Natural killer cell (primary cell): Measurements from ENCODE around the gene VTA1. TPM values are rescaled to one million over a fixed set of nuclear protein-coding genes. Genes with fewer than 3 reads are reported as not detected.

Experiments
- ATAC-seq, 3 donors: fragments of 150-1000 bp in 2 of 3; fragments of 200-7000 bp in 1 of 3; cut with Tn5 transposase; 1 replicate in 1 of 3; 2 replicates in 2 of 3; pipeline ENCODE4 v1.10.0; 2021; ENCODE audit warnings: mild to moderate bottlenecking in 2 of 3, moderate library complexity in 2 of 3
- DNase-seq, 2 donors: peaks; one replicate each; pipeline versions ENCODE4 v3.0.0 to v3.0.0-alpha.2; 2013 to 2021; ENCODE audit warnings: mixed read lengths in 1 of 2
- H3K27ac ChIP-seq: one replicate; pipeline ENCODE4 v1.5.1; 2013; ENCODE audit warnings: mild to moderate bottlenecking, low read length
- H3K27me3 ChIP-seq: one replicate; pipeline ENCODE4 v1.6.1; 2013; ENCODE audit warnings: low read length; ENCODE audit not compliant: control insufficient read depth, insufficient read depth
- H3K36me3 ChIP-seq: one replicate; pipeline ENCODE4 v1.6.1; 2013; ENCODE audit warnings: low read length; ENCODE audit not compliant: control insufficient read depth, insufficient read depth
- H3K4me1 ChIP-seq: one replicate; pipeline ENCODE4 v1.6.1; 2013; ENCODE audit warnings: low read length; ENCODE audit not compliant: control insufficient read depth, insufficient read depth
- H3K4me3 ChIP-seq: one replicate; pipeline ENCODE4 v1.5.1; 2013; ENCODE audit warnings: low read length
- H3K9me3 ChIP-seq: one replicate; pipeline ENCODE4 v1.6.1; 2013; ENCODE audit warnings: low read length; ENCODE audit not compliant: control insufficient read depth, insufficient read depth
- H3K27ac Mint-ChIP-seq, 2 donors: one replicate each; pipeline ENCODE4 v1.8.0; 2022; ENCODE audit warnings: mild to moderate bottlenecking in 2 of 2, mixed read lengths in 2 of 2, moderate library complexity in 1 of 2
- H3K27me3 Mint-ChIP-seq, 2 donors: one replicate each; pipeline ENCODE4 v1.8.0; 2022; ENCODE audit warnings: low read depth in 2 of 2, mixed read lengths in 2 of 2
- H3K36me3 Mint-ChIP-seq: one replicate; pipeline ENCODE4 v1.8.0; 2022; ENCODE audit warnings: mixed read lengths
- H3K4me1 Mint-ChIP-seq, 2 donors: one replicate each; pipeline ENCODE4 v1.8.0; 2022; ENCODE audit warnings: mixed read lengths in 2 of 2
- H3K4me3 Mint-ChIP-seq: one replicate; pipeline ENCODE4 v1.8.0; 2022; ENCODE audit warnings: mild to moderate bottlenecking, moderate library complexity, mixed read lengths
- H3K9me3 Mint-ChIP-seq, 2 donors: one replicate each; pipeline ENCODE4 v1.8.0; 2022; ENCODE audit warnings: mixed read lengths in 2 of 2
- CTCF ChIP-seq: fragments of 200-600 bp; IDR thresholded peaks from one replicate; pipeline ENCODE4 v1.8.0; 2022; ENCODE audit warnings: antibody characterized with exemption
- WGBS: methylation state at CpG from one replicate; pipeline ENCODE4 v1.1.7; 2013; ENCODE audit warnings: missing lambda C conversion rate; ENCODE audit not compliant: insufficient coverage; 5-methylcytosine and 5-hydroxymethylcytosine counted together
- intact Hi-C: fragments of 100-400 bp; cut with micrococcal nuclease; formaldehyde crosslinking; loops from one replicate; pipeline ENCODE4 v1.14.2; 2022
- total RNA-seq, 4 donors: library from RNA; stranded (reverse); fragments of 120-200 nt in 1 of 4; gene quantifications; one replicate each; pipeline versions ENCODE4 v1.2.3 to v1.2.4, GENCODE V29; 2013 to 2022

The VTA1 gene
- total RNA-seq, 3 donors from 2014 or later (not counting 1 experiment from before 2014, with no cell fraction given) = 20.5 to 33.3 (median 21.3) TPM

DNA sequence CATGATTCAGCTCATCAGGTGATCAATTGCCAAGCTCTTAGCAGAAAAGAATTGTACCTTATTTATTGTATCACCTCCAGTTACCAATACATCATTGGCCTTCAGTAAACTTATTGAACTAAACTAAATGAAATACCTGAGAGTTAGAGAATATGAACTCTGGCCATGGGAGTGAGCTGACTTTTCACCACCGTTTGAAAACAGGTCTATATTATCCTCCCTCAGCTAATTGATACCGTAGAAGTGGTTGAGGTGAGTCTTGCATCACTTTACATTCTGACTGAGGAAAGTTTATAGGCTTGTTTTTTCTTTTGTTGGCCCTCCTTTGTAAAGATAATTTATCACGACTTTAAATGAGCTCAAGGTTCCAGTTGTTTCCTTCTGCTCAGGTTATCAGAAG, 102.2 kb downstream of the VTA1 start:
- DNase-seq = no peak
- Mint-ChIP-seq H3K9me3 (no peaks in the 10 kb centered on the region), H3K4me3 (no peak overlapping the region), H3K4me1 (no peaks in the 10 kb centered on the region), H3K36me3 (no peaks in the 10 kb centered on the region), H3K27ac (no peak overlapping the region), H3K27me3 (peaks cover 0 to 3% of the 10 kb centered on the region in 2 donors)
- intact Hi-C loops = no loop called here
- no peak for TF ChIP-seq CTCF
- WGBS = 89% methylated on average over 2 of the region's 3 CpGs
- no peak for ATAC-seq
- no peak overlapping the region for H3K27ac ChIP-seq
- no peaks in the 10 kb centered on the region for H3K36me3 ChIP-seq
- no peaks in the 10 kb centered on the region for H3K9me3 ChIP-seq
- no peak overlapping the region for H3K4me3 ChIP-seq
- no peaks in the 10 kb centered on the region for H3K27me3 ChIP-seq
- no peaks in the 10 kb centered on the region for H3K4me1 ChIP-seq

GRCh38 chr6:142251930-142252445, 104.9 kb downstream of the VTA1 start:
- ATAC-seq = no peak
- Mint-ChIP-seq H3K4me3 (no peak overlapping the region), H3K4me1 (no peaks in the 10 kb centered on the region), H3K27ac (no peak overlapping the region), H3K36me3 (no peaks in the 10 kb centered on the region), H3K9me3 (no peaks in the 10 kb centered on the region), H3K27me3 (peaks cover 0 to 3% of the 10 kb centered on the region in 2 donors)
- TF ChIP-seq CTCF = no peak
- Histone ChIP-seq H3K27ac (no peak overlapping the region), H3K4me1 (no peaks in the 10 kb centered on the region), H3K36me3 (no peaks in the 10 kb centered on the region), H3K4me3 (no peak overlapping the region), H3K27me3 (no peaks in the 10 kb centered on the region), H3K9me3 (no peaks in the 10 kb centered on the region)
- no peak for DNase-seq
- WGBS = no CpG with 5 or more reads among the region's 1 CpG
- intact Hi-C loops = no loop called here

DNA sequence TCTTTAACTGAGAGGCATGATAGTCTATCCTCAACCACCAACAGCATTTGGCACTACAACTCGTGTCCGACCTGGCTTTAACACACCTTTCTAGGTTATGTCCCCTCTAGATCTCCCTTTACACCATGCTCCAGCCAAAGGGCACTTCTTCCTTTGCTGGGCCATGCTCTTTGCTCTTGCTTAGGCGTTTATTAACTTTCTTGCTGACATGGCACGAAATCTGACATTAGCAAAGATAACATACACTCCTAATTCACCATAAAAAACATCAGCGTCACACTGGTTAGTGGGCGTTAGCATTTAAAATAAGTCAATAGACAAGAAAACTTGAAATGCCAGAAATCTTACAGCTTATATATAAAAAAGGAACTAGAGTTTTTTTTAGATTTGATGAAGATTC, 107.5 kb downstream of the VTA1 start:
- H3K27ac Mint-ChIP-seq = no peak overlapping the region
- no peaks in the 10 kb centered on the region for H3K9me3 Mint-ChIP-seq
- no peak overlapping the region for H3K4me3 ChIP-seq
- no peaks in the 10 kb centered on the region for H3K4me1 Mint-ChIP-seq
- H3K36me3 Mint-ChIP-seq = no peaks in the 10 kb centered on the region
- H3K36me3 ChIP-seq = no peaks in the 10 kb centered on the region
- intact Hi-C loops = no loop called here
- no peaks in the 10 kb centered on the region for H3K4me1 ChIP-seq
- H3K27me3 ChIP-seq = no peaks in the 10 kb centered on the region
- 86% methylated on average over 5 of the region's 6 CpGs for WGBS
- no peak overlapping the region for H3K4me3 Mint-ChIP-seq
- H3K27ac ChIP-seq = no peak overlapping the region
- TF ChIP-seq CTCF = no peak
- DNase-seq (no peak), ATAC-seq (no peak)
- no peaks in the 10 kb centered on the region for H3K9me3 ChIP-seq
- H3K27me3 Mint-ChIP-seq = no peaks in the 10 kb centered on the region

DNA sequence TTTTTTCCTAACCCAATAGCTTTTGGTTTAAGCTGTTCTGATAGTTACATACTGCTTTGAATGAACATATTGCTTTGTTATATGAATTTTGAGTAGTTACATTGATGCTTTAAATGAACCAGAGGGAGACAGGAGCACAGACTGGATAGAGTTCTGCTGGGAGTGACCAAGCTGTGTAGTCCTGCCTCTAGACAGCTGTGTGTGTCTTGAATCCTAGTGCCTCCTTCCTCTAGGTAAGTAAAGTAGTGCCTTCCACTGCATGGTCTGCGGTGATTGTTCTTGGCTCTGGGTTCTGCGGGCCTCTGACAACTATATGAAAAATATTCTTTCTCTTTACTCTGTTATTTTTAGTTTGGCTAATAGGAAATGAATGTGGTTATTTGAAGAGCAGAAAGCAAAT, 108.7 kb downstream of the VTA1 start:
- Mint-ChIP-seq H3K27me3 (peaks cover 0 to 2% of the 10 kb centered on the region in 2 donors), H3K27ac (no peak overlapping the region), H3K36me3 (no peaks in the 10 kb centered on the region), H3K4me3 (no peak overlapping the region), H3K9me3 (no peaks in the 10 kb centered on the region), H3K4me1 (no peaks in the 10 kb centered on the region)
- ATAC-seq = no peak
- Histone ChIP-seq H3K4me3 (no peak overlapping the region), H3K4me1 (no peaks in the 10 kb centered on the region), H3K27ac (no peak overlapping the region), H3K27me3 (no peaks in the 10 kb centered on the region), H3K9me3 (no peaks in the 10 kb centered on the region), H3K36me3 (no peaks in the 10 kb centered on the region)
- no CpG with 5 or more reads among the region's 2 CpGs for WGBS
- DNase-seq = no peak
- no peak for TF ChIP-seq CTCF
- intact Hi-C loops = no loop called here
